ENCODE measurements around the gene CXCL12. TPM values are rescaled to one million over a fixed set of nuclear protein-coding genes. Genes with fewer than 3 reads are reported as not detected.

Gene CXCL12
- polyA plus RNA-seq, 4 donors = 0.67 to 53.5 (median 20.7) TPM

- 61 to 79% (median 76%) methylated on average over 4 of the region's 4 CpGs for WGBS, 3 donors
- no peak for FAIRE-seq
Measured at GRCh38 chr10:44379907-44380306, 5.0 kb downstream of the CXCL12 start.

GRCh38 chr10:44378626-44379025, 6.3 kb downstream of the CXCL12 start:
- Histone ChIP-seq H3K4me3 (ENCODE audit: low read depth in 1 of 3, low read length in 3 of 3) (no peak overlapping the region), H3K4me1 (ENCODE audit: control insufficient read depth in 3 of 3, insufficient read depth in 2 of 3, low read depth in 1 of 3, low read length in 2 of 3) (no peaks in the 10 kb centered on the region), H3K36me3 (ENCODE audit: control insufficient read depth in 3 of 3, insufficient read depth in 2 of 3, low read depth in 1 of 3, low read length in 3 of 3) (peaks cover 0 to 24% (median 0%) of the 10 kb centered on the region in 3 donors), H3K9me3 (ENCODE audit: control insufficient read depth in 2 of 2, insufficient read depth in 1 of 2, low read depth in 1 of 2, low read length in 1 of 2) (no peaks in the 10 kb centered on the region), H3K27ac (ENCODE audit: low read depth in 1 of 3, low read length in 2 of 3) (no peak overlapping the region), H3K27me3 (ENCODE audit: control insufficient read depth in 3 of 3, insufficient read depth in 3 of 3, low read length in 3 of 3) (peaks cover 0 to 24% (median 7%) of the 10 kb centered on the region in 3 donors)
- no peak for FAIRE-seq
- no peak for DNase-seq
- 86 to 89% (median 87%) methylated on average over 14 of the region's 14 CpGs for WGBS, 3 donors

More at GRCh38 chr10:44379907-44380306, 5.0 kb downstream of the CXCL12 start:
- H3K36me3 ChIP-seq (ENCODE audit: control insufficient read depth in 3 of 3, insufficient read depth in 2 of 3, low read depth in 1 of 3, low read length in 3 of 3) = peaks cover 0 to 20% (median 0%) of the 10 kb centered on the region in 3 donors
- H3K4me3 ChIP-seq (ENCODE audit: low read depth in 1 of 3, low read length in 3 of 3) = no peak overlapping the region
- no peaks in the 10 kb centered on the region for H3K9me3 ChIP-seq (ENCODE audit: control insufficient read depth in 2 of 2, insufficient read depth in 1 of 2, low read depth in 1 of 2, low read length in 1 of 2)
- no peak overlapping the region for H3K27ac ChIP-seq (ENCODE audit: low read depth in 1 of 3, low read length in 2 of 3)
- H3K27me3 ChIP-seq (ENCODE audit: control insufficient read depth in 3 of 3, insufficient read depth in 3 of 3, low read length in 3 of 3) = peaks cover 8 to 34% (median 16%) of the 10 kb centered on the region in 3 donors
- no peaks in the 10 kb centered on the region for H3K4me1 ChIP-seq (ENCODE audit: control insufficient read depth in 3 of 3, insufficient read depth in 2 of 3, low read depth in 1 of 3, low read length in 2 of 3)
- no peak for DNase-seq

GRCh38 chr10:44377651-44378310, 7.1 kb downstream of the CXCL12 start:
- DNase-seq = no peak
- 84 to 91% (median 90%) methylated on average over 16 of the region's 16 CpGs for WGBS, 3 donors
- H3K27me3 ChIP-seq (ENCODE audit: control insufficient read depth in 3 of 3, insufficient read depth in 3 of 3, low read length in 3 of 3) = peaks cover 0 to 16% (median 0%) of the 10 kb centered on the region in 3 donors
- no peaks in the 10 kb centered on the region for H3K4me1 ChIP-seq (ENCODE audit: control insufficient read depth in 3 of 3, insufficient read depth in 2 of 3, low read depth in 1 of 3, low read length in 2 of 3)
- H3K4me3 ChIP-seq (ENCODE audit: low read depth in 1 of 3, low read length in 3 of 3) = no peak overlapping the region
- H3K36me3 ChIP-seq (ENCODE audit: control insufficient read depth in 3 of 3, insufficient read depth in 2 of 3, low read depth in 1 of 3, low read length in 3 of 3) = peaks cover 0 to 25% (median 0%) of the 10 kb centered on the region in 3 donors
- FAIRE-seq = no peak
- no peaks in the 10 kb centered on the region for H3K9me3 ChIP-seq (ENCODE audit: control insufficient read depth in 2 of 2, insufficient read depth in 1 of 2, low read depth in 1 of 2, low read length in 1 of 2)
- no peak overlapping the region for H3K27ac ChIP-seq (ENCODE audit: low read depth in 1 of 3, low read length in 2 of 3)

GRCh38 chr10:44376472-44377099, 8.3 kb downstream of the CXCL12 start:
- FAIRE-seq (no peak), DNase-seq (no peak)
- peaks cover 0 to 27% (median 0%) of the 10 kb centered on the region in 3 donors for H3K36me3 ChIP-seq (ENCODE audit: control insufficient read depth in 3 of 3, insufficient read depth in 2 of 3, low read depth in 1 of 3, low read length in 3 of 3)
- H3K27ac ChIP-seq (ENCODE audit: low read depth in 1 of 3, low read length in 2 of 3) = no peak overlapping the region
- H3K9me3 ChIP-seq (ENCODE audit: control insufficient read depth in 2 of 2, insufficient read depth in 1 of 2, low read depth in 1 of 2, low read length in 1 of 2) = no peaks in the 10 kb centered on the region
- 56 to 60% (median 60%) methylated on average over 7 of the region's 7 CpGs for WGBS, 3 donors
- peaks cover 0 to 10% (median 0%) of the 10 kb centered on the region in 3 donors for H3K27me3 ChIP-seq (ENCODE audit: control insufficient read depth in 3 of 3, insufficient read depth in 3 of 3, low read length in 3 of 3)
- no peaks in the 10 kb centered on the region for H3K4me1 ChIP-seq (ENCODE audit: control insufficient read depth in 3 of 3, insufficient read depth in 2 of 3, low read depth in 1 of 3, low read length in 2 of 3)
- H3K4me3 ChIP-seq (ENCODE audit: low read depth in 1 of 3, low read length in 3 of 3) = no peak overlapping the region

GRCh38 chr10:44374155-44374554, 10.7 kb downstream of the CXCL12 start:
- no peak for FAIRE-seq
- H3K27ac ChIP-seq (ENCODE audit: low read depth in 1 of 3, low read length in 2 of 3) = no peak overlapping the region

GRCh38 chr10:44373341-44373995, 11.4 kb downstream of the CXCL12 start:
- no peak for FAIRE-seq
- Histone ChIP-seq H3K9me3 (ENCODE audit: control insufficient read depth in 2 of 2, insufficient read depth in 1 of 2, low read depth in 1 of 2, low read length in 1 of 2) (no peaks in the 10 kb centered on the region), H3K4me3 (ENCODE audit: low read depth in 1 of 3, low read length in 3 of 3) (no peak overlapping the region), H3K36me3 (ENCODE audit: control insufficient read depth in 3 of 3, insufficient read depth in 2 of 3, low read depth in 1 of 3, low read length in 3 of 3) (peaks cover 0 to 22% (median 0%) of the 10 kb centered on the region in 3 donors), H3K4me1 (ENCODE audit: control insufficient read depth in 3 of 3, insufficient read depth in 2 of 3, low read depth in 1 of 3, low read length in 2 of 3) (no peaks in the 10 kb centered on the region), H3K27ac (ENCODE audit: low read depth in 1 of 3, low read length in 2 of 3) (no peak overlapping the region), H3K27me3 (ENCODE audit: control insufficient read depth in 3 of 3, insufficient read depth in 3 of 3, low read length in 3 of 3) (no peaks in the 10 kb centered on the region)
- whole genome bisulfite sequencing, 3 donors = 88 to 91% (median 89%) methylated on average over 27 of the region's 27 CpGs
- no peak for DNase-seq

More at GRCh38 chr10:44374155-44374554, 10.7 kb downstream of the CXCL12 start:
- WGBS, 3 donors = 70 to 90% (median 80%) methylated on average over 6 of the region's 6 CpGs
- Histone ChIP-seq H3K4me3 (ENCODE audit: low read depth in 1 of 3, low read length in 3 of 3) (no peak overlapping the region), H3K4me1 (ENCODE audit: control insufficient read depth in 3 of 3, insufficient read depth in 2 of 3, low read depth in 1 of 3, low read length in 2 of 3) (no peaks in the 10 kb centered on the region), H3K36me3 (ENCODE audit: control insufficient read depth in 3 of 3, insufficient read depth in 2 of 3, low read depth in 1 of 3, low read length in 3 of 3) (peaks cover 0 to 25% (median 0%) of the 10 kb centered on the region in 3 donors), H3K9me3 (ENCODE audit: control insufficient read depth in 2 of 2, insufficient read depth in 1 of 2, low read depth in 1 of 2, low read length in 1 of 2) (no peaks in the 10 kb centered on the region), H3K27me3 (ENCODE audit: control insufficient read depth in 3 of 3, insufficient read depth in 3 of 3, low read length in 3 of 3) (no peaks in the 10 kb centered on the region)
- no peak for DNase-seq

GRCh38 chr10:44372181-44372580, 12.7 kb downstream of the CXCL12 start:
- DNase-seq = no peak
- WGBS, 3 donors = 93 to 94% (median 93%) methylated on average over 5 of the region's 5 CpGs
- Histone ChIP-seq H3K4me3 (ENCODE audit: low read depth in 1 of 3, low read length in 3 of 3) (no peak overlapping the region), H3K27ac (ENCODE audit: low read depth in 1 of 3, low read length in 2 of 3) (no peak overlapping the region), H3K9me3 (ENCODE audit: control insufficient read depth in 2 of 2, insufficient read depth in 1 of 2, low read depth in 1 of 2, low read length in 1 of 2) (no peaks in the 10 kb centered on the region), H3K36me3 (ENCODE audit: control insufficient read depth in 3 of 3, insufficient read depth in 2 of 3, low read depth in 1 of 3, low read length in 3 of 3) (peaks cover 0 to 17% (median 0%) of the 10 kb centered on the region in 3 donors), H3K27me3 (ENCODE audit: control insufficient read depth in 3 of 3, insufficient read depth in 3 of 3, low read length in 3 of 3) (no peaks in the 10 kb centered on the region), H3K4me1 (ENCODE audit: control insufficient read depth in 3 of 3, insufficient read depth in 2 of 3, low read depth in 1 of 3, low read length in 2 of 3) (no peaks in the 10 kb centered on the region)
- no peak for FAIRE-seq

GRCh38 chr10:44370731-44371248, 14.1 kb downstream of the CXCL12 start:
- Histone ChIP-seq H3K4me3 (ENCODE audit: low read depth in 1 of 3, low read length in 3 of 3) (no peak overlapping the region), H3K4me1 (ENCODE audit: control insufficient read depth in 3 of 3, insufficient read depth in 2 of 3, low read depth in 1 of 3, low read length in 2 of 3) (no peaks in the 10 kb centered on the region), H3K9me3 (ENCODE audit: control insufficient read depth in 2 of 2, insufficient read depth in 1 of 2, low read depth in 1 of 2, low read length in 1 of 2) (no peaks in the 10 kb centered on the region), H3K27me3 (ENCODE audit: control insufficient read depth in 3 of 3, insufficient read depth in 3 of 3, low read length in 3 of 3) (no peaks in the 10 kb centered on the region), H3K36me3 (ENCODE audit: control insufficient read depth in 3 of 3, insufficient read depth in 2 of 3, low read depth in 1 of 3, low read length in 3 of 3) (peaks cover 0 to 15% (median 0%) of the 10 kb centered on the region in 3 donors), H3K27ac (ENCODE audit: low read depth in 1 of 3, low read length in 2 of 3) (no peak overlapping the region)
- WGBS, 3 donors = 61 to 71% (median 70%) methylated on average over 10 of the region's 10 CpGs
- DNase-seq (no peak), FAIRE-seq (no peak)

Data from small intestine (tissue), 7 donors.